Smooth muscle cell (in vitro differentiated cells): ENCODE results near the gene LDLRAD3. TPM values are rescaled to one million over a fixed set of nuclear protein-coding genes. Genes with fewer than 3 reads are reported as not detected.

Experiments
- DNase-seq: peaks from one replicate; lab custom pipeline; 2025; ENCODE audit not compliant: unreplicated experiment; lab: John Stamatoyannopoulos, UW
- H2AFZ ChIP-seq: fragments of 200-600 bp; sonication (generic); 2 replicates; pipeline ENCODE4 v1.6.0; 2016; ENCODE audit warnings: antibody characterized with exemption, low read depth, mild to moderate bottlenecking
- H3F3A ChIP-seq: fragments of 200-600 bp; sonication (generic); 2 replicates; pipeline ENCODE4 v1.6.0; 2017; ENCODE audit warnings: antibody characterized with exemption, low read depth
- H3K27ac ChIP-seq: fragments of 200-600 bp; sonication (generic); 2 replicates; pipeline ENCODE4 v1.5.1; 2016; ENCODE audit warnings: low read depth, mild to moderate bottlenecking
- H3K27me3 ChIP-seq: fragments of 200-600 bp; sonication (generic); 2 replicates; pipeline ENCODE4 v1.6.1; 2016; ENCODE audit warnings: low read depth, mild to moderate bottlenecking
- H3K36me3 ChIP-seq: fragments of 200-600 bp; sonication (generic); 2 replicates; pipeline ENCODE4 v1.5.1; 2016; ENCODE audit warnings: low read depth
- H3K4me1 ChIP-seq: fragments of 200-600 bp; sonication (generic); 2 replicates; pipeline ENCODE4 v1.5.1; 2016; ENCODE audit warnings: low read depth
- H3K4me2 ChIP-seq: fragments of 200-600 bp; sonication (generic); 2 replicates; pipeline ENCODE4 v1.6.0; 2016; ENCODE audit warnings: mild to moderate bottlenecking
- H3K4me3 ChIP-seq: fragments of 200-600 bp; sonication (generic); 2 replicates; pipeline ENCODE4 v1.5.1; 2016; ENCODE audit warnings: mild to moderate bottlenecking
- H3K79me2 ChIP-seq: fragments of 200-600 bp; sonication (generic); 2 replicates; pipeline ENCODE4 v1.6.0; 2016; ENCODE audit warnings: low read depth, mild to moderate bottlenecking
- H3K9ac ChIP-seq: fragments of 200-600 bp; sonication (generic); 2 replicates; pipeline ENCODE4 v1.6.0; 2016; ENCODE audit warnings: low read depth
- H3K9me3 ChIP-seq: fragments of 200-600 bp; sonication (generic); replicated peaks from 2 replicates; pipeline ENCODE4 v1.5.1; 2016; ENCODE audit warnings: low read depth
- H4K20me1 ChIP-seq: fragments of 200-600 bp; sonication (generic); 2 replicates; pipeline ENCODE4 v1.6.0; 2016; ENCODE audit warnings: low read depth
- CTCF ChIP-seq: fragments of 200-600 bp; sonication (generic); IDR thresholded peaks from 2 replicates; pipeline ENCODE4 v1.5.1; 2017; ENCODE audit warnings: borderline replicate concordance, mild to moderate bottlenecking, antibody characterized with exemption; ENCODE audit not compliant: insufficient read depth, poor library complexity, severe bottlenecking
- WGBS: methylation state at CpG from one replicate; pipeline ENCODE4 v1.1.7; 2016; ENCODE audit warnings: low lambda C conversion rate; 5-methylcytosine and 5-hydroxymethylcytosine counted together
- polyA plus RNA-seq: library from polyadenylated mRNA; unstranded; fragments of >200 nt; fragmentation: Nextera tagmentation; extraction: Ambion mirVana; gene quantifications from 2 replicates; pipeline ENCODE4 v1.2.1, GENCODE V29; 2016
- total RNA-seq: library from RNA; depleted of rRNA; stranded (reverse); fragments of >200 nt; gene quantifications from 2 replicates; pipeline ENCODE4 v1.2.3, GENCODE V29; 2014

LDLRAD3 gene
- total and polyA plus RNA-seq, 2 experiments from 2014 or later = 6.1 to 10.0 TPM

- H3K9me3 ChIP-seq = no peaks in the 10 kb centered on the region
- H3F3A ChIP-seq = no peaks in the 10 kb centered on the region
- WGBS = 51% methylated on average over 7 of the region's 7 CpGs
- H3K4me1 ChIP-seq = peaks cover 25% of the 10 kb centered on the region
- no peak for DNase-seq
- no peak overlapping the region for H3K9ac ChIP-seq
- H3K36me3 ChIP-seq = no peaks in the 10 kb centered on the region
- TF ChIP-seq CTCF = no peak
- peaks cover 16% of the 10 kb centered on the region for H3K79me2 ChIP-seq
- H2AFZ ChIP-seq = no peak overlapping the region
- H3K4me2 ChIP-seq = peak overlapping the region; percentile 20
- H4K20me1 ChIP-seq = peaks cover 21% of the 10 kb centered on the region
- H3K27ac ChIP-seq = no peak overlapping the region
- H3K27me3 ChIP-seq = peaks cover 41% of the 10 kb centered on the region
- H3K4me3 ChIP-seq = no peak overlapping the region
Observed at GRCh38 chr11:36022882-36023281, 79.0 kb downstream of the LDLRAD3 start.

- Histone ChIP-seq H3K4me1 (peaks cover 25% of the 10 kb centered on the region), H3K9ac (no peak overlapping the region), H3K9me3 (no peaks in the 10 kb centered on the region), H3K36me3 (no peaks in the 10 kb centered on the region), H3F3A (no peaks in the 10 kb centered on the region), H3K79me2 (peaks cover 11% of the 10 kb centered on the region), H3K4me2 (peak overlapping the region; percentile 67), H3K4me3 (no peak overlapping the region), H3K27ac (no peak overlapping the region), H4K20me1 (peaks cover 23% of the 10 kb centered on the region), H3K27me3 (peaks cover 35% of the 10 kb centered on the region), H2AFZ (no peak overlapping the region)
- DNase-seq = no peak
- 0% methylated on average over 2 of the region's 2 CpGs for WGBS
- no peak for TF ChIP-seq CTCF
Observed at GRCh38 chr11:36023922-36024321, 80.1 kb downstream of the LDLRAD3 start.

- 85% methylated on average over 1 of the region's 1 CpG for WGBS
- no peaks in the 10 kb centered on the region for H3K36me3 ChIP-seq
Observed at GRCh38 chr11:36024716-36025115, 80.9 kb downstream of the LDLRAD3 start.

More at GRCh38 chr11:36024716-36025115, 80.9 kb downstream of the LDLRAD3 start:
- H3K4me3 ChIP-seq = no peak overlapping the region
- no peak for TF ChIP-seq CTCF
- no peaks in the 10 kb centered on the region for H3K9me3 ChIP-seq
- no peak for DNase-seq
- peaks cover 4% of the 10 kb centered on the region for H3K79me2 ChIP-seq
- peak overlapping the region; percentile 67 for H3K4me2 ChIP-seq
- H3K9ac ChIP-seq = no peak overlapping the region
- no peaks in the 10 kb centered on the region for H3F3A ChIP-seq
- no peak overlapping the region for H2AFZ ChIP-seq
- peaks cover 25% of the 10 kb centered on the region for H3K4me1 ChIP-seq
- H4K20me1 ChIP-seq = peaks cover 15% of the 10 kb centered on the region
- H3K27me3 ChIP-seq = peaks cover 28% of the 10 kb centered on the region
- no peak overlapping the region for H3K27ac ChIP-seq
